Measurements from ENCODE around the gene IQGAP3.

- TF ChIP-seq CTCF (IDR thresholded peaks at IDR 0.05; ENCODE audit: poor library complexity), result no peak
- TF ChIP-seq EZH2phosphoT487 (IDR thresholded peaks at IDR 0.05; ENCODE audit: low read depth, severe bottlenecking, unreplicated experiment), result no peak
These were observed 40.0 kb downstream of the IQGAP3 start for GRCh38 chr1:156532374-156532773.
